HTR-8/SVneo (cell line): ENCODE measurements around the gene MRPL2.
A peak's percentile ranks its signal among the peaks of the same experiment; 100 is the strongest.

Experiments
- DNase-seq: peaks from one replicate; pipeline ENCODE4 v3.0.0; 2011; ENCODE audit warnings: low spot score, mixed read lengths; ENCODE audit not compliant: insufficient read length
- FAIRE-seq: peaks from 2 replicates; lab custom pipeline; 2011; peaks lifted over from hg19 to GRCh38; lab: Jason Lieb, UNC

Gene MRPL2

DNA sequence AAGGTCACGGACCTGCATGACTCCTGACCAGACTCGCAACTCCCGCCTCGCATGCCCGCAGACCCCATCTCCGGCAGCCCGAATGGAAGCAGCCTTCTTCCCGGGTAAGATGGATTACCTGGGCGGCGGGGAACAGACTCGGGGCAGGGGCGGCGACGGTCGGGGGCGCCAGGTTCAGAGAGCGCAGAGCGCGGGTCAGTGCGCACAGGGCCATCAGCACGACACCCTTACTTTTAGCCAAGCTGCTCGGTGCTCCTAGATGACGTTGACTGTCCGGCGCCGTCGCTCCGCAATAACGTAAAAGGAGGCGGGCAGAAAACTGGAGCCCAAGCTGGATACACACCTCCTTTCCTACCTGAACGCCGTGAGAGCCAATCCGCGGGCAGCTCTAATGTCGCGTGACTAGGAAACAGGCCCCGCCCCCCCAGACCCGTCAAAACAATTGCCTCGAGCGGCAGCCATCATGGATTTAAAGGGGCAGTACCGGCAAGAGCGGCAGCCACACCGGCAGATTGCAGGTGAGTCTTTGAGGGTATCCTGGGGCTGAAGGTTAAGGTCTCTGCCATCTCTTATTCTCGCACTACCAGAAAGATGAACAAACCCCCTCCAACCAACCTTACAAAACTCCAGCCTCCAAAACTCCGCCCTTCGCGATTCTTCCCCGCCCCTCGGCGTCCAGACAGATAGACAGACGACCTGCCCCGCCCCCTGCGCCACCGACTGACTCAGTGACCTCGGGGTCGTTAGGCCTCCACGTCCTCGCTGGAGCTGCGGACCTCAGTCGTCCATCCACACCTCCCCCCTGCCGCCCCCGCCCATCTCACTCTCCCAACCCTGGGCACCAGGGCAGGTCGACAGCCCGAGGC, at the start of gene MRPL2, which contains the start of gene KLC4:
MRPL2 (minus strand) TSS at position 267 of the 866 bp plus-strand sequence; CDS start at position 214, 53 bp downstream.
KLC4 (plus strand) TSS at position 464 of the 866 bp plus-strand sequence. CDS start 1,705 bp downstream, outside the sequence.
- DNase-seq (peak; percentile 100), FAIRE-seq (peak; percentile 86)

DNA sequence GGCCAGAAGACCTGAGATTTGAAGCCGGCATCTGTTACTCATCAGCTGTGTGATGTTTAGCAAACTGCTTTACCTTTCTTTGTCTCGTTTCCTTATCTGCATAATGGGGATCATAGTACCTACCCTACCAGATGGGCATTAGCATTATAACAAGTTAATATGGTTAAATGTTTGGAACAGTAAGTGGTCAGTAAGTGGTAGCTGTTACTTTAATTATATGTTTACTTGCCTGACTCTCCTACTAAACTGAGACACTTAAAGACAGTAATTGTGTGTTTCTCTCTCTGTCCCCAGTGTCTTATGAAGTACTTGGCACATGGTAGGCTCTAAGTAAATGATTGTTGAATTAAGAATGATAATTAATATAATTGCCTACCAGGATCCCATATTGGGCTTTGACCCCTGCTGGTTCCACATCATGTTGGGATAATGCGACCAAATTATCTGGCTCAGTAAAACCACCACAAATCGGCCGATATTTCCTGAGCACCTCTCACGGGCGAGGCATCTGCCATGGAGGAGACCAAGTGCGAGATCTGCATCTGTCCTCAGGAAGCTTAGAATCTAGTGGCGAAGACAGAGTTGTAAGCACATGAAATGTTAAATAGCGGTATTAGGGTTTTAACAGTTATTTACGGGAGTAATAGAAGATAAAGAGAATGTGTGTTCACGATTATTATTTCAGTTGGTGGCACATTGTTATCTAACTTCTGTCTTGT, 48.3 kb upstream of the MRPL2 start:
- DNase-seq (no peak), FAIRE-seq (no peak)

DNA sequence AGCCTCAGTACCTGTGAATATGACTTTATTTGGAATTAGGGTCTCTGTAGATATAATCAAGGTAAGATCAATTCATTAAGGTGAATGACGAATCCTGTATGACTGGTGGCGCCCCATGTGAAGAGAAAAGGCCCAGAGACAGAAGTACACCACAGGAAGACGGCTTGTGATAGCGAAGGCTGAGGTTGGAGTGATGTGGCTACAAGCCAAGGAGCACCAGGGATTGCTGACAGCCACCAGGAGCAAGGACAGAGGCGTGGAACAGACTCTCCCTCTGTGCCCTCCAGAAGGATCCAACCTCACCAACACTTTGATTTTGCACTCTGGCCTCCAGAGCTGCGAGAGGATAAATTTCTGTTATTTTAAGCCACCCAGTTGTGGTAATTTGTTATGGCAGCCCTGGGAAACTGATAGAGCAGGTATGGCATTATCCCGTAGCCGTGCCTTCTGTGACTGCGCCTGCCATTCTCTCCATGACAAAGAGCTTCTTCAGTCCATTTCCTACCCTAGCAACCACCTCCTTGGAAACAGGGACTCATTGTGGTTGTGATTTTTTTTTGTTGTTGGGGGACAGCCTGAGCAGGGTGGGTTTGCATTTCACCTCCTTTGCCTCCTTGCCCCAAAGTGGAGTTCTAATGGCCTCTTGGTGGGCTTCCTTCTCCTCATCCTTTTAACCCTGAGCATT, 46.4 kb upstream of the MRPL2 start:
- DNase-seq = no peak

DNA sequence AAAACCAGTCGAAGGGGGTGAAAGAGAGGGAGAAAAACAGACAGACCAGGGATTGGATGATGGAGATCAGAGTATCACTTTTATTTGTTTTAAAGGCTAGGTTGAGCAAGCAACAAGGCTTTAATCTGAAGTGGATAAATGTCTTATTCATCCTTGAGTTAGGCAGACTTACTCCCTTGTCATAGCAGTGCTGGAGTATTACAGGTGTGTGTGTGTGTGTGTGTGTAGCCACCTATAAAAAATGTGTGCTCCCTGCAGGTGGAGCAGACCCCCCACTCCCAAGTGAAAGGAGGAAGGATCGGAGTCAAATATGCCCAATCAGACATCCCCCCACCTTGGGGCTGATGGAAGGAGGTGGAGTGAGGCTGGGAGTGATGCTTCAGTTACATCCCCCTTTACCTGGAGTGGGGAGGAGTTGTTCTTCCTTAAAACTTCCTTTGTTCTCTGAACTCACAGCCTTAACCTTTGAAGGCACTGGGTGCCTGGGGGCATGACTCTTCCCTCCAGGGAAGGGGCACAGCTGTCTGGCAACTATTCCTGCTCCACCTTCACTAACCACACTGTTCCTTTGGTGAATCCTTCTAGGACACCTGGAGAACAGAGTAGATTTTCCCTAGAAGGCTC, 44.1 kb upstream of the MRPL2 start:
- DNase-seq = no peak
- FAIRE-seq = no peak

More for the DNA sequence above, 46.4 kb upstream of the MRPL2 start:
- no peak for FAIRE-seq

DNA sequence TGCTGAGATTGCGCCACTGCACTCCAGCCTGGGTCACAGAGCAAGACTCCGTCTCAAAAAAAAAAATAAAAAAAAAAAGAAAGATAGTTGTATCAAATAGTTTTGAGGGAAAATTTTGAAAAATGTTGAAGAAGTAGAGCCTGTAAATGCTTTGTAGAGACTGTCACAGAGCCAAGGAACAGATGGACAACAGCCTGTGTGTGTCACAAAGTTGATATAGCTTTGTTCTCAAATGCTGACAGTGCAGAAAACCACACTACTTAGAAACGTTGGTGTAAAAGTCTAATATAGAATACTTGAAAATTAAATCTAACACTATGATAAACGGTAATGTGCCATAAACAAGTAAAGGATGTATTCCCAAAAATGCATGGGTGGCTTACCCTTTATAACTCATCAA, 42.3 kb upstream of the MRPL2 start:
- DNase-seq (no peak), FAIRE-seq (no peak)

DNA sequence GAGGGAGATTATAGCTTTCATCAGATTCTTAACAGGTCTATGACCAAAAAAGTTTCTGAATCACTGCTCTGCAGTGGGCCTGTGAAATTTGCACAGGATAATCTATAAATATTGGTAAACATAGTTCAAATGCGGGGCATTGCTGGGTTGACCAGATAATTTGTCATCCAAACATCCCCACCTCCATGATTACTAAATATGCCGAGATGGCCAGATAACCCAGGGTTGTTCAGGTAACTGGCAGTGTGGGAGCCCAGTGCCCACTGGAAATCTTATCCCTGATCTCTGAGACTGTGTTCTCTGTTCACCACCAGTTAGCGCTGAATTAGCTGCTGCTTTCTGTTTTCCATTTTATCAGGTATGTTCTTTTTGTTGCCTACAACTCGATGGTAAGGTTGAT, 38.3 kb upstream of the MRPL2 start:
- no peak for DNase-seq

DNA sequence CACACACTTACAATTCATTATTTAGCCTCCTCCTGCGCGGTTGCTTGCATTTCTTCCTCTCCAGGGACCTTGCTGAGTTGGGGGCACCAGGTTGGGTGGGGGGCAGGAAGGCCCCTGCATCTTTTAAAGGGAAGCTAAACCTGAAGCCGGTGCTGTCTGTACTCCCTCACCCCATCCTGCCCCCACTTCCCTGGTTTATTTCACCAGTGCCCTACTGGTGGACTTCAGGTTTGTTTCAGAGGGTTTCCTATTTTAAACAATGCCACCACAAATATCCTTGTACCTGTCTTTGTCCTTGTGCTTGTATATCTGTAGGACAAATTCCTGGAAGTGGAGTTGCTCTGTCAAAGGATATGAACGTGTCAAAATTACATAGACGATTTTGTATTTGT, 37.9 kb upstream of the MRPL2 start:
- DNase-seq (no peak), FAIRE-seq (no peak)

More for the DNA sequence above, 38.3 kb upstream of the MRPL2 start:
- FAIRE-seq = no peak

DNA sequence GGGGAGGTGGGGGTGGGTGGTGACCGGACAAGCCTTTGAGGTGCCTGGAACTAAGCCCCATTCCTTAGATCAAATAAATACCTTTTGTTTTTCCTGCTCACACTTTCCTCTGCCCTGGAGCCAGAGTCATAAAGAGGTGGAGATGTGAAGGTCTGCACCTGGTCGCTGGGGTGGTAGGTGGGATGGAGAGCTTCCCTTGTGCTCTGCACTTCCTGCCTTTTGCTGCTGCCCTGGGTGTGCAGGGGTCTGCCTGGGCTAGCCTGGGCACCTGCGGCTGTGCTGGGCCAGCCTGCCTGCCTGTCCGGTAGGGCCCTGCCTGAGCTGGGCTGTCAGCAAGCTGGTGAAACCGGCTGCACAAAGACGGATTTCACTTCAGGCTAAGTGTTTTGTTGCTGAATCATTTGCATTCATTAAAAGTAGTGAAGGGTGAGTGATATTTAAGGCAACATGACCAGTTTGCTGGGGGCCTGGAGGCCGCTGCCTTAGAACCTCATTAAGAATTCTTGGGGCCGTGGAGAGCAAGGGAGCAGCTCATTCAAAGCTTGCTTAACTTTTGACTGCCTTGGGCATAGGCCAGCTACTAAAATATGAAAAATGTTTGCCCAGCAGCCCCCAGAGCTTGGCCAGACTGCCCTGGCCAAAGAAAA, 37.3 kb upstream of the MRPL2 start:
- peak; percentile 33 for FAIRE-seq

DNA sequence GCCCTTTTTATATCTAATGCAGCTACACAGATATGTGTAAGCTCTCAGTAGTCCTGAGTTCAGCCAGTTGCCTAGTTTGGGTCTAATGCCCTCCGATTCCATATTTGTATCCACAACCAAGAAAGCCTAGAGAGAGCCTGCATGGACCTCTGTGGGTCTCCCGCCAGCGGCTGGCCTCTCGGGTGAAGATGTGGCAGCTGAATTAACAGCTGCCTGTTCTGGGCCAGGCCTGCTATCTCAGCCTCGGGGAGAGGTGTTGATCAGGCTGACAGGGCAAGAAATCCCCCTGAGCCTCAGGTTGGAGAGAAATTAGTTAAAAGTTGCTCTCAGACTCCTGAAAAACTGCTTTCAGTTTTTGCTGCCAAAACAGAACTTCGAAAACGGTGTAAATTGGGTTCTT, 36.7 kb upstream of the MRPL2 start:
- FAIRE-seq = no peak

More for the DNA sequence above, 37.3 kb upstream of the MRPL2 start:
- no peak for DNase-seq

DNA sequence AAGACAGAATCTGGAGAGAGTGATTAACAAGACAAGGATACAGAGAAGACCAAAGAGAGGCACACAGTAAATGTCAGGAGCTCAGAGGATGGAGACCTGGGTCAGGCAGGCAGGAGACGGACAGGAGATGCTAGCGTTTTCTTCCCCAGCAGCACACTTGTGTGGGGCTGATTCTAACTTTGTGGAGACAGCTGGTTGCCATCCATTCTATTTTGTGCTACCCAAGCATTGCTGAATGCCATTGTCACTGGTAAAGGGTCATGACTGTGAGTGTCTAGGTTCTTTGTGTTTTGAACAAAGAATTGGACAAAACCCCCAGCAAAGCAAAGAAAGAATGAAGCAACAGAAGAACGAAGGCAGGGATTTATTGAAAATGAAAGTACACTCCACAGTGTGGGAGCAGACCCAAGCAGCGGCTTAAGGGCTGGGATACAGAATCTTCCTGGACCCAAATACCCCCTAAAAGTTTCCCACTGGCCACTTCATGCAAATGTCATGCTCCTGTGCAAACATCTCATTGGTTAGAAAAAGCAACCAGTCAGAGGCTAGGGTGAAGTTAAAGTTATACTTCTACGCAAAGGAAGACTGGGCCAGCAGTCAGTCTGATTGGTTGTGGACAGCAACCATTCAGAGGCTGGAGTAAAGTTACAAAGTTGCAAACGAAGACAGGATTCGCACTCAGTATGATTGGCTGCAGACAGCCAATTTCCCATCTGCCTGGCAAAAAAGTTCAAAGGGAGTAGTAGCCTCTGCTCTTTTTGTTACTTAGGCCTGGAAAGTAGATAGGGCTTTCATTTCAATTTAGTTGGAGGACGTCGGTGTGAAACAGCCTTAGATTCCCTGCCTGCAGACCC, 34.4 kb upstream of the MRPL2 start:
- DNase-seq = no peak
- no peak for FAIRE-seq

More for the DNA sequence above, 36.7 kb upstream of the MRPL2 start:
- no peak for DNase-seq

DNA sequence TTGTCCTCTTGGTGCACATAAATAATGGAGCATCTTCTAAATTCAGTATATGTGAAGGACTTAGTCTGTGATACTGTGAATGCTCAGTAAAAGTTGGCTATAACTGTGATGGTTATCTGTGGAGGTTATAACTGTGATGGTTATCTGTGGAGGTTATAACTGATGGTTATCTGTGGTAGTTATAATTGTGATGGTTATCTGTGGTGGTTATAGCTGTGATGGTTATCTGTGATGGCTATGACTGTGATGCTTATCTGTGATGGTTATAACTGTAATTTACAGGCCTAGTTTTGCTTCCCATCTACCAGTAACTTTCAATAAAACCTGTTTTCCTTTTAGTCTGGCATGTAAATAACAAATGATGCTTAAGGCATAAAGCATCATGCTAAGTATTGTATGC, 33.4 kb upstream of the MRPL2 start:
- no peak for DNase-seq
- FAIRE-seq = no peak

DNA sequence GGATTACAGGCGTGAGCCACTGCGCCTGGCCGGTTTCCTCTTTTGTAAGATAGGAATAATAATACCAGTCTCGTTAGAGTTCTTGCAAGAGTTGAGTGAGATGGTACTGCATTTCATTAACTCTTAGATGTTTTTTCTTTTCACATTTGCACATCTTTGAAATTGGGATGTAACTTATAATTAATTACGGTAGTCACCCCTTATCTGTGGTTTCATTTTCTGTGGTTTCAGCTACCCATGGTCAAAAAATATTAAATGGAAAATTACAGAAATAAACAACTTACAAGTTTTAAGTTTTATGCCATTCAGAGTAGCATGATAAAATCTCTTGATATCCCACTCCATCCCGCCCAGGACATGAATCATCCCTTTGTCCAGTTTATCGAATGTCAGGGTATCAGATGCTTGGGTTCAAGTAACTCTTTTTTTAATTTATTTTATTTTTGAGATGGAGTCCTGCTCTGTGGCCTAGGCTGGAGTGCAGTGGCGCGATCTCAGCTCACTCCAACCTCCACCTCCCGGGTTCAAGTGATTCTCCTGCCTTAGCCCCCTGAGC, 32.3 kb upstream of the MRPL2 start:
- FAIRE-seq (no peak), DNase-seq (no peak)

DNA sequence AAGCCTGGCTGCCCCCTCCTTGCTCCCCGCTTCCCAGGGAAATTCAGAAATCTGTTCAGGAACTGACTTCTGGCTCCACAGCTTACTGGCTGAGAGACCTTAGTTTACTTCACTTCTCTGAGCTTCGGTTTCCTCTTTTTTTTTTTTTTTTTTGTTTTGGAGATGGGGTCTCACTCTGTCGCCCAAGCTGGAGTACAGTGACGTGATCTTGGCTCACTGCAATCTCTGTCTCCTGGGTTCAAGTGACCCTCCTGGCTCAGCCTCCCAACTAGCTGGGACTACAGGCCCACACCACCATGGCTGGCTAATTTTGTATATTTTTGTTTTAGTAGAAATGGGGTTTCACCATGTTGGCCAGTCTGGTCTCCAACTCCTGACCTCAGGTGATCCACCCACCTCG, 31.8 kb upstream of the MRPL2 start:
- FAIRE-seq (no peak), DNase-seq (no peak)

DNA sequence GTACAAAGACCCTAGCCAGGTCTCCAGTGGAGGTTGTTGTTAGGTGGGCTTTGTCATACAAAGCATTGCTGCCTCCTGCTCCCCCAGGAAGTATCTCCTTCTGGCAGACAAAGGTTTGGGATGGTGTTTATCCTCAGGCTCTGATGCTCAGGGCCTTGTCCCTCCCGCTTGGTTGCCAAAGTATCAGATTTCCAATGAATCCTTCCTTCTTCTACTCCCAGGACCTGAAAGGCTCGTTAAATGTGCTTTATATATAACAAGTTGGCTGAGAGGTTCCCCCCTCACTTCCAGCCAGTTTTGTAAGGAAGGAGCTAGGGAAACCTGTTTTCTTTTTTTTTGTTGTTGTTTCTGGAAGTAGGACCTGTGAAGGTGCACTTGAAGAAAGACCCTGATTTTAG, 31.3 kb upstream of the MRPL2 start:
- FAIRE-seq = no peak
- no peak for DNase-seq

DNA sequence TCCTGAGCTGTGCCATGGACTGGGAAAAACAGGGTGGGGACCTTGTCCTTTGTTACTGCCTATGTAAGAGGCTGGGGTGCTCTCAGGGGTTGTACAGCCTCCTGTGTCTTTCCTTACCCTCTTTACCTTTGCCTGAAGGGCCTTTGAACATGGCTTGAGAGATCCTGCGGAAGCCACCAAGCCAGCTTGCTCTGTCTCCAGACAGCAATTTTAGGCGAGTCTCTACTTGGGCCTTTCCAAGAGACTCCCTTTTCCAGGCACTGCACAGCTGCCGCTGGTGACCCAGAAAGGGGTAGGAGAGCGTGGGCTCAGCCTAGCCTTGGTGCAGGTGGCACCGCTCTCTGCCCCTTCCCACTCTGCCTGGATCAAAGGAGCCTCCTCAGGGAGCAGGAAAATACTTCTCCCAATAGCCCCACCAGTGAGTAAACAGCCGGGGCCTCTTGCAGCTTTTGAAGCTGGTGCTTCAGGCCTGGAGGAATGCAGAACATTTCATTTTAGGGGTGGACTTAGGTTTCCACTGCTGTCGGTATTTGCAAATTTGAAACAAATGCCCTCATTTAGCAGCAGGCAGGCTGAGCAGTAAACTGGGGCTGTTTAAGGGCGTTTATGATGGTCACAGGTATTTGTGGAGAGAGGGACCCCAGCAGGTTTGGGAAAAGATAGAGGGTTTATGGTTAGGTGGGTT, 30.8 kb upstream of the MRPL2 start:
- DNase-seq (no peak), FAIRE-seq (no peak)

DNA sequence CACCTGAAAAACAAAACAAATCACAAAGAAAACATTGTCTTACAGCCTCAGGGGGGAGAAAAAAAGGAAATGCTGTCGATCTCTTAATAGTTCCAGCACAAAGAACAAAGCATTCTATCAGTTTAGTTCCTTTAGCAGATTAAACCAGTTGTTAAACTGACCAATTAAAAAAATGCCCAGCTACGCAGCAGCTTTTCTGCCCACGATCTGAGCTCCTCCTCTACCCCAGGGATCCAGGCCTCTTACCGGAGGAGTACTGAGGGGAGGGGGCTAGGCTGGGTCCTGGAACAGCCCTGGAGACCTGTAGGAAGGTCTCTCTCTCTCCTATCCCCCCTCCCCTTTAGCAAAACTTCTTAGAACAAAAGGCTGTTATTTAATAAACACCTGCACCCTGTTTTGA, 30.2 kb upstream of the MRPL2 start:
- DNase-seq (no peak), FAIRE-seq (no peak)

DNA sequence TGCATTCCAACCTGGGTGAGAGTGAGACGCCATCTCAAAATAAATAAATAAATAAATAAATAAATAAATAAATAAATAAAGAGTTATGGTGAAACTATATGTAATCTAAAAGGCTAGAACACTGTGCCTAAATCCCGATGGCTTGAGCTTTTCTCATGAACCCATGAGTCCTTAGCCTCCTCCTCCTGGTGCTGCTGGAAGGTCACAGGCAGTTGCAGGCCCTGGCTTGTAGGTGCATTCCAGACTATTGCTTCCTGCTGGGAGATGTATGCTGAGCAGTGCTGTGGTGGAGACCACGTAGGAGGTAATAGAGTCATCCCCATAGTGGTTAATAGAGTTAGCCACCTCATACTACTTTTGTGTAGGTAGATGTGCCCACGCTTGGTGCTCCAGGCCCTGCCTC, 29.4 kb upstream of the MRPL2 start:
- DNase-seq = peak; percentile 61
- FAIRE-seq = no peak
